ENCODE results near the gene DPP6.

Gene DPP6

GRCh38 chr7:154350892-154351291 is 298.7 kb downstream of the DPP6 start:
- ChIA-PET POLR2A (no interaction called here), CTCF (no interaction called here)
- DNase-seq (ENCODE audit: extremely low spot score): no peak
- no peak for TF ChIP-seq CTCF (IDR thresholded peaks at IDR 0.05; ENCODE audit: control extremely low read depth, extremely low read depth, low read depth, missing control alignments)

- ChIA-PET CTCF (no interaction called here), POLR2A (no interaction called here)
- no peak for TF ChIP-seq CTCF (IDR thresholded peaks at IDR 0.05; ENCODE audit: control extremely low read depth, extremely low read depth, low read depth, missing control alignments)
- DNase-seq (ENCODE audit: extremely low spot score): no peak
These were observed 301.2 kb downstream of the DPP6 start for GRCh38 chr7:154353355-154353767.

GRCh38 chr7:154364170-154364569 is 312.0 kb downstream of the DPP6 start:
- POLR2A ChIA-PET: no interaction called here
- no peak for TF ChIP-seq CTCF (IDR thresholded peaks at IDR 0.05; ENCODE audit: control extremely low read depth, extremely low read depth, low read depth, missing control alignments)
- no peak for DNase-seq (ENCODE audit: extremely low spot score)
- CTCF ChIA-PET: no interaction called here

GRCh38 chr7:154371424-154371823 is 319.2 kb downstream of the DPP6 start:
- CTCF ChIA-PET: no interaction called here
- POLR2A ChIA-PET: no interaction called here
- TF ChIP-seq CTCF (IDR thresholded peaks at IDR 0.05; ENCODE audit: control extremely low read depth, extremely low read depth, low read depth, missing control alignments): no peak
- DNase-seq (ENCODE audit: extremely low spot score): no peak

- ChIA-PET POLR2A (no interaction called here), CTCF (no interaction called here)
- no peak for TF ChIP-seq CTCF (IDR thresholded peaks at IDR 0.05; ENCODE audit: control extremely low read depth, extremely low read depth, low read depth, missing control alignments)
- DNase-seq (ENCODE audit: extremely low spot score): no peak
These were observed 319.9 kb downstream of the DPP6 start for GRCh38 chr7:154372011-154372601.

GRCh38 chr7:154373956-154374355 is 321.8 kb downstream of the DPP6 start:
- TF ChIP-seq CTCF (IDR thresholded peaks at IDR 0.05; ENCODE audit: control extremely low read depth, extremely low read depth, low read depth, missing control alignments): no peak
- DNase-seq (ENCODE audit: extremely low spot score): no peak
- ChIA-PET POLR2A (no interaction called here), CTCF (no interaction called here)

GRCh38 chr7:154375956-154376355 is 323.8 kb downstream of the DPP6 start:
- ChIA-PET CTCF (no interaction called here), POLR2A (no interaction called here)
- no peak for TF ChIP-seq CTCF (IDR thresholded peaks at IDR 0.05; ENCODE audit: control extremely low read depth, extremely low read depth, low read depth, missing control alignments)
- DNase-seq (ENCODE audit: extremely low spot score): no peak

Measured in GM10248 (cell line).